Tibial nerve (tissue), 4 donors: ENCODE results near the gene FBXL7. TPM values are rescaled to one million over a fixed set of nuclear protein-coding genes. Genes with fewer than 3 reads are reported as not detected.

Experiments used
- DNase-seq, 2 donors: peaks; one replicate each; pipeline ENCODE4 v3.0.0-alpha.2; 2019; ENCODE audit warnings: low spot score in 2 of 2
- H3K27ac ChIP-seq, 4 donors: fragments of 200-600 bp; sonication (generic) in 3 of 4; one replicate each; pipeline ENCODE4 v1.5.1; 2017 to 2019; ENCODE audit warnings: mild to moderate bottlenecking in 1 of 4
- H3K27me3 ChIP-seq, 2 donors: fragments of 200-600 bp; sonication (generic) in 1 of 2; one replicate each; pipeline versions ENCODE4 v1.5.1 to v1.6.0; 2017 to 2019
- H3K36me3 ChIP-seq, 3 donors: fragments of 200-600 bp; sonication (generic); one replicate each; pipeline ENCODE4 v1.5.1; 2018 to 2019
- H3K4me1 ChIP-seq, 4 donors: fragments of 200-600 bp; sonication (generic) in 3 of 4; one replicate each; pipeline ENCODE4 v1.5.1; 2017 to 2019
- H3K4me3 ChIP-seq, 4 donors: fragments of 200-600 bp; sonication (generic) in 3 of 4; one replicate each; pipeline ENCODE4 v1.5.1; 2017 to 2019; ENCODE audit warnings: mild to moderate bottlenecking in 1 of 4, moderate library complexity in 1 of 4
- H3K9me3 ChIP-seq, 4 donors: fragments of 200-600 bp; sonication (generic) in 3 of 4; one replicate each; pipeline ENCODE4 v1.5.1; 2017 to 2019
- CTCF ChIP-seq, 5 experiments: fragments of 200-600 bp in 3 of 5; fragments of 450-650 bp in 2 of 5; sonication (generic) in 3 of 5; IDR thresholded peaks; one replicate each; pipeline ENCODE4 v1.5.1; 2016 to 2019; ENCODE audit warnings: antibody characterized with exemption in 5 of 5, mild to moderate bottlenecking in 3 of 5, moderate library complexity in 2 of 5
- EP300 ChIP-seq, 2 donors: sonication (generic); formaldehyde crosslinking; IDR thresholded peaks; one replicate each; pipeline ENCODE4 v1.6.1; 2017; ENCODE audit warnings: antibody characterized with exemption in 2 of 2, mild to moderate bottlenecking in 1 of 2
- POLR2A ChIP-seq, 2 donors: fragments of 450-650 bp; IDR thresholded peaks; one replicate each; pipeline ENCODE4 v1.6.1; 2017; ENCODE audit warnings: antibody characterized with exemption in 2 of 2, mild to moderate bottlenecking in 2 of 2, moderate library complexity in 2 of 2
- WGBS, 2 donors: methylation state at CpG; one replicate each; pipeline ENCODE4 v1.1.5; 2018; 5-methylcytosine and 5-hydroxymethylcytosine counted together
- total RNA-seq, 4 donors: library from RNA; depleted of rRNA; stranded (reverse); fragments of >200 nt; gene quantifications; one replicate each; pipeline ENCODE4 v1.1.0, GENCODE V29; 2016

Gene FBXL7
- total RNA-seq, 4 donors from 2014 or later, result 33.6 to 54.5 (median 40.9) TPM

- no peak overlapping the region for H3K4me3 ChIP-seq
- peaks cover 0 to 30% (median 0%) of the 10 kb centered on the region in 3 donors for H3K36me3 ChIP-seq
- TF ChIP-seq POLR2A (IDR thresholded peaks at IDR 0.05) (no peak), CTCF (IDR thresholded peaks at IDR 0.05) (no peak), EP300 (IDR thresholded peaks at IDR 0.05) (no peak)
- peaks cover 0 to 16% (median 2%) of the 10 kb centered on the region in 4 donors for H3K9me3 ChIP-seq
- no peaks in the 10 kb centered on the region for H3K27me3 ChIP-seq
- 94 to 96% methylated on average over 2 of the region's 2 CpGs for WGBS, 2 donors
- no peak for DNase-seq
- H3K27ac ChIP-seq, result no peak overlapping the region
- H3K4me1 ChIP-seq, result peaks cover 0 to 18% (median 3%) of the 10 kb centered on the region in 4 donors
These were observed 85.1 kb downstream of the FBXL7 start for GRCh38 chr5:15585128-15585527.

GRCh38 chr5:15585841-15586591, 86.0 kb downstream of the FBXL7 start:
- 58 to 74% methylated on average over 1 of the region's 1 CpG for WGBS, 2 donors
- DNase-seq, result no peak
- H3K27ac ChIP-seq, result no peak overlapping the region
- peaks cover 0 to 16% (median 2%) of the 10 kb centered on the region in 4 donors for H3K9me3 ChIP-seq
- H3K4me3 ChIP-seq, result no peak overlapping the region
- H3K36me3 ChIP-seq, result peaks cover 0 to 29% (median 0%) of the 10 kb centered on the region in 3 donors
- H3K27me3 ChIP-seq, result no peaks in the 10 kb centered on the region
- TF ChIP-seq EP300 (IDR thresholded peaks at IDR 0.05) (no peak), CTCF (IDR thresholded peaks at IDR 0.05) (no peak), POLR2A (IDR thresholded peaks at IDR 0.05) (no peak)
- peaks cover 0 to 18% (median 3%) of the 10 kb centered on the region in 4 donors for H3K4me1 ChIP-seq

GRCh38 chr5:15587916-15588315, 87.9 kb downstream of the FBXL7 start:
- H3K27ac ChIP-seq, result no peak overlapping the region

GRCh38 chr5:15592728-15593127, 92.7 kb downstream of the FBXL7 start:
- Histone ChIP-seq H3K4me1 (peaks cover 0 to 7% (median 0%) of the 10 kb centered on the region in 4 donors), H3K4me3 (no peak overlapping the region), H3K27me3 (no peaks in the 10 kb centered on the region), H3K9me3 (no peaks in the 10 kb centered on the region), H3K36me3 (no peaks in the 10 kb centered on the region), H3K27ac (no peak overlapping the region)
- WGBS, 2 donors, result 60 to 61% methylated on average over 4 of the region's 4 CpGs
- DNase-seq, result no peak
- TF ChIP-seq EP300 (IDR thresholded peaks at IDR 0.05) (no peak), POLR2A (IDR thresholded peaks at IDR 0.05) (no peak), CTCF (IDR thresholded peaks at IDR 0.05) (no peak)

More at GRCh38 chr5:15587916-15588315, 87.9 kb downstream of the FBXL7 start:
- peaks cover 0 to 19% (median 3%) of the 10 kb centered on the region in 4 donors for H3K4me1 ChIP-seq
- no peaks in the 10 kb centered on the region for H3K27me3 ChIP-seq
- no peak overlapping the region for H3K4me3 ChIP-seq
- peaks cover 0 to 16% (median 2%) of the 10 kb centered on the region in 4 donors for H3K9me3 ChIP-seq
- H3K36me3 ChIP-seq, result peaks cover 0 to 19% (median 0%) of the 10 kb centered on the region in 3 donors
- DNase-seq, result no peak
- no peak for TF ChIP-seq EP300 (IDR thresholded peaks at IDR 0.05)
- no peak for TF ChIP-seq CTCF (IDR thresholded peaks at IDR 0.05)
- no peak for TF ChIP-seq POLR2A (IDR thresholded peaks at IDR 0.05)

- Histone ChIP-seq H3K9me3 (no peaks in the 10 kb centered on the region), H3K36me3 (no peaks in the 10 kb centered on the region), H3K4me3 (no peak overlapping the region), H3K27ac (no peak overlapping the region), H3K4me1 (peaks cover 0 to 11% (median 0%) of the 10 kb centered on the region in 4 donors), H3K27me3 (no peaks in the 10 kb centered on the region)
- 79 to 80% methylated on average over 7 of the region's 7 CpGs for WGBS, 2 donors
- no peak for DNase-seq
- no peak for TF ChIP-seq EP300 (IDR thresholded peaks at IDR 0.05)
- TF ChIP-seq POLR2A (IDR thresholded peaks at IDR 0.05), result no peak
- no peak for TF ChIP-seq CTCF (IDR thresholded peaks at IDR 0.05)
These were observed 95.1 kb downstream of the FBXL7 start for GRCh38 chr5:15594977-15595568.
